Measurements from ENCODE around the gene TSPAN31.

- TF ChIP-seq REST (tag by site-specific recombination; IDR thresholded peaks at IDR 0.05) (no peak), ZNF670 (tag by site-specific recombination; IDR thresholded peaks at IDR 0.05; ENCODE audit: low read depth) (no peak), CTCF (tag by site-specific recombination; IDR thresholded peaks at IDR 0.05) (no peak), TCF7L2 (IDR thresholded peaks at IDR 0.05; ENCODE audit: borderline replicate concordance, low read depth, low read length) (no peak), ZNF555 (tag by site-specific recombination; conservative IDR thresholded peaks at IDR 0.05) (no peak), ZNF341 (tag by site-specific recombination; IDR thresholded peaks at IDR 0.05; ENCODE audit: low read depth) (no peak), ZNF280D (tag by site-specific recombination; IDR thresholded peaks at IDR 0.05) (no peak), ZNF521 (tag by site-specific recombination; IDR thresholded peaks at IDR 0.05) (no peak), ZFP3 (tag by site-specific recombination; IDR thresholded peaks at IDR 0.05; ENCODE audit: low read depth) (no peak), ZBTB1 (tag by site-specific recombination; IDR thresholded peaks at IDR 0.05) (no peak), ATF2 (tag by site-specific recombination; IDR thresholded peaks at IDR 0.05; ENCODE audit: low read depth) (no peak), ZNF707 (tag by site-specific recombination; IDR thresholded peaks at IDR 0.05) (no peak)
- TF ChIP-seq, protein P1, sequence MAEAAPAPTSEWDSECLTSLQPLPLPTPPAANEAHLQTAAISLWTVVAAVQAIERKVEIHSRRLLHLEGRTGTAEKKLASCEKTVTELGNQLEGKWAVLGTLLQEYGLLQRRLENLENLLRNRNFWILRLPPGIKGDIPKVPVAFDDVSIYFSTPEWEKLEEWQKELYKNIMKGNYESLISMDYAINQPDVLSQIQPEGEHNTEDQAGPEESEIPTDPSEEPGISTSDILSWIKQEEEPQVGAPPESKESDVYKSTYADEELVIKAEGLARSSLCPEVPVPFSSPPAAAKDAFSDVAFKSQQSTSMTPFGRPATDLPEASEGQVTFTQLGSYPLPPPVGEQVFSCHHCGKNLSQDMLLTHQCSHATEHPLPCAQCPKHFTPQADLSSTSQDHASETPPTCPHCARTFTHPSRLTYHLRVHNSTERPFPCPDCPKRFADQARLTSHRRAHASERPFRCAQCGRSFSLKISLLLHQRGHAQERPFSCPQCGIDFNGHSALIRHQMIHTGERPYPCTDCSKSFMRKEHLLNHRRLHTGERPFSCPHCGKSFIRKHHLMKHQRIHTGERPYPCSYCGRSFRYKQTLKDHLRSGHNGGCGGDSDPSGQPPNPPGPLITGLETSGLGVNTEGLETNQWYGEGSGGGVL (tag by site-specific recombination; IDR thresholded peaks at IDR 0.05) = 0 out of 2 replicates have a peak, but pooled peaks have one; percentile 6
These were observed 7.1 kb upstream of the TSPAN31 start for GRCh38 chr12:57737467-57738460.
